Measurements from ENCODE around the gene SLBP.

DNA sequence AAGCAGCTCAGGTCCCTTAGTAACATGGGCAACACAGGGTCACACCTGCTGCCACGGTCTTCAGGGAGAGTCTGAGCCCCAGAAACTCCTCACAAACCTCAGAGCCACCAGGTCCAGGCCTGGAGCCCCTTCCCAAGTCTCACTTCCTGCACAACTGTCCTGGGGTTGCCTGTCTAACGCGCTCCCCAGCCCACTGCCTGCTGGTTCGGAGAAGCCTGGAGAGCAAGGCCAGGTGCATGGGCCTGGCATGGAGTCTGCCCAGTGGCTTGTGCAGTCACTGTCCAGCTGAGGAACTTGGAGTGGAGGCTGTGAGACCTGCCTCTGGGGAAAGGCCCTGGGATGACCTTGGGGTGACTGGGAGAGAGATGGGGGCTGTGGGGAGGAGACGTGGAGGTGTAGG is 56.0 kb downstream of the SLBP start:
- TF ChIP-seq, protein P1, sequence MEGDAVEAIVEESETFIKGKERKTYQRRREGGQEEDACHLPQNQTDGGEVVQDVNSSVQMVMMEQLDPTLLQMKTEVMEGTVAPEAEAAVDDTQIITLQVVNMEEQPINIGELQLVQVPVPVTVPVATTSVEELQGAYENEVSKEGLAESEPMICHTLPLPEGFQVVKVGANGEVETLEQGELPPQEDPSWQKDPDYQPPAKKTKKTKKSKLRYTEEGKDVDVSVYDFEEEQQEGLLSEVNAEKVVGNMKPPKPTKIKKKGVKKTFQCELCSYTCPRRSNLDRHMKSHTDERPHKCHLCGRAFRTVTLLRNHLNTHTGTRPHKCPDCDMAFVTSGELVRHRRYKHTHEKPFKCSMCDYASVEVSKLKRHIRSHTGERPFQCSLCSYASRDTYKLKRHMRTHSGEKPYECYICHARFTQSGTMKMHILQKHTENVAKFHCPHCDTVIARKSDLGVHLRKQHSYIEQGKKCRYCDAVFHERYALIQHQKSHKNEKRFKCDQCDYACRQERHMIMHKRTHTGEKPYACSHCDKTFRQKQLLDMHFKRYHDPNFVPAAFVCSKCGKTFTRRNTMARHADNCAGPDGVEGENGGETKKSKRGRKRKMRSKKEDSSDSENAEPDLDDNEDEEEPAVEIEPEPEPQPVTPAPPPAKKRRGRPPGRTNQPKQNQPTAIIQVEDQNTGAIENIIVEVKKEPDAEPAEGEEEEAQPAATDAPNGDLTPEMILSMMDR (conservative IDR thresholded peaks at IDR 0.05; ENCODE audit: low read depth, low read length): no peak
- no peak for TF ChIP-seq EZH2 (IDR thresholded peaks at IDR 0.05; ENCODE audit: low read length, unreplicated experiment)
